Type B pancreatic cell (in vitro differentiated cells): ENCODE measurements around the gene TIMM44. TPM values are rescaled to one million over a fixed set of nuclear protein-coding genes. Genes with fewer than 3 reads are reported as not detected.

Experiments used
- DNase-seq: peaks from one replicate; pipeline ENCODE4 v3.0.0; 2021; ENCODE audit warnings: mixed read lengths; ENCODE audit not compliant: unreplicated experiment; ENCODE audit errors: extremely low spot score
- H3K27ac Mint-ChIP-seq: 2 replicates; pipeline ENCODE4 v1.8.0; 2021; ENCODE audit warnings: mild to moderate bottlenecking, mixed read lengths
- H3K27me3 Mint-ChIP-seq: 2 replicates; pipeline ENCODE4 v1.8.0; 2021; ENCODE audit warnings: mixed read lengths
- H3K36me3 Mint-ChIP-seq: 2 replicates; pipeline ENCODE4 v1.8.0; 2021; ENCODE audit warnings: mixed read lengths
- H3K4me1 Mint-ChIP-seq: one replicate; pipeline ENCODE4 v1.8.0; 2021; ENCODE audit warnings: mixed read lengths; ENCODE audit not compliant: unreplicated experiment
- H3K4me3 Mint-ChIP-seq: 2 replicates; pipeline ENCODE4 v1.8.0; 2021; ENCODE audit warnings: mild to moderate bottlenecking, mixed read lengths
- H3K9me3 Mint-ChIP-seq: 2 replicates; pipeline ENCODE4 v1.8.0; 2021; ENCODE audit warnings: mixed read lengths
- total RNA-seq: library from RNA; stranded (reverse); gene quantifications from 2 replicates; pipeline ENCODE4 v1.2.1, GENCODE V29; 2021; ENCODE audit warnings: low replicate concordance
- TF ChIP-seq, protein P1 (sequence below): fragments of 200-600 bp; sonication (generic); conservative IDR thresholded peaks from 2 replicates; pipeline ENCODE4 v1.5.0; 2021; ENCODE audit warnings: antibody characterized with exemption, mild to moderate bottlenecking

Gene TIMM44
- total RNA-seq, 1 donor from 2014 or later = 80.4 TPM

DNA sequence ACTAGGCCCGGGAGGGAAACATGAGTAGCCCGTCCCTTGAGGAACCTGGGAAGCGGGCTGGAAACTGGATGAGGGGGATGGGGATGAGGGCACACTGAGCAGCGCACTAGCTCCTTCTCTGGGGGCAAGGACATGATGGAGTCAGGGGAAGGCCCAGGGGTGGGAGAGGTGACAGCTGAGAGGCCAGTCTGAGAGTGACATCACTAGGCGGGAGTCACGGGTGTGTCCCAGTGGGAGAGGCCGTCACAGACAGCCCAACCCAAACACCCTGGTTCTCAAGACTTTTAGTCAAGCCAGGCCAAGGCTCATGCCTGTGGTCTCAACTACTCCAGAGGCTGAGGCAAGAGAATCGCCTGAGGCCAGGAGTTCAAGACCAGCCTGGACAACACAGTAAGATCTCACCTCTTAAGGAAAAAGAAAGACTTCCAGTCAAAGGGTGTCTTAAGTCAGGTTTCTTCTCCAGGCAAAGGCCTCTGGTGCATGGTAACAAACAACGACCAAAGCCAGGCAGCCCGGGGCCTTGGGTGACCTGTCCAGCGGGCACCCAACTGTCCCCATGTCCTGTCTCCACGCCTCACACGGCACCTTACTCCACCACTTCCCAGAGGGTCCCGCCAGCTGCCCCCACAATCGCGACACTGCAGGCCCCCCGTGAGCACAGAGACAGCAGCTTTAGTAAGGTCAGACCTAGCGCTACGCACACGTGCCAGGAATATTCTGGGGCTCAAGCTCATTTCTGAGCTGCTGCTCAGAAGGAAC, 25.5 kb upstream of the TIMM44 start:
- Mint-ChIP-seq H3K4me3 (no peak overlapping the region), H3K4me1 (peaks cover 6% of the 10 kb centered on the region), H3K9me3 (no peaks in the 10 kb centered on the region), H3K36me3 (peaks cover 18% of the 10 kb centered on the region), H3K27me3 (no peaks in the 10 kb centered on the region), H3K27ac (no peak overlapping the region)
- TF ChIP-seq, protein P1, sequence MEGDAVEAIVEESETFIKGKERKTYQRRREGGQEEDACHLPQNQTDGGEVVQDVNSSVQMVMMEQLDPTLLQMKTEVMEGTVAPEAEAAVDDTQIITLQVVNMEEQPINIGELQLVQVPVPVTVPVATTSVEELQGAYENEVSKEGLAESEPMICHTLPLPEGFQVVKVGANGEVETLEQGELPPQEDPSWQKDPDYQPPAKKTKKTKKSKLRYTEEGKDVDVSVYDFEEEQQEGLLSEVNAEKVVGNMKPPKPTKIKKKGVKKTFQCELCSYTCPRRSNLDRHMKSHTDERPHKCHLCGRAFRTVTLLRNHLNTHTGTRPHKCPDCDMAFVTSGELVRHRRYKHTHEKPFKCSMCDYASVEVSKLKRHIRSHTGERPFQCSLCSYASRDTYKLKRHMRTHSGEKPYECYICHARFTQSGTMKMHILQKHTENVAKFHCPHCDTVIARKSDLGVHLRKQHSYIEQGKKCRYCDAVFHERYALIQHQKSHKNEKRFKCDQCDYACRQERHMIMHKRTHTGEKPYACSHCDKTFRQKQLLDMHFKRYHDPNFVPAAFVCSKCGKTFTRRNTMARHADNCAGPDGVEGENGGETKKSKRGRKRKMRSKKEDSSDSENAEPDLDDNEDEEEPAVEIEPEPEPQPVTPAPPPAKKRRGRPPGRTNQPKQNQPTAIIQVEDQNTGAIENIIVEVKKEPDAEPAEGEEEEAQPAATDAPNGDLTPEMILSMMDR = no peak
- no peak for DNase-seq

DNA sequence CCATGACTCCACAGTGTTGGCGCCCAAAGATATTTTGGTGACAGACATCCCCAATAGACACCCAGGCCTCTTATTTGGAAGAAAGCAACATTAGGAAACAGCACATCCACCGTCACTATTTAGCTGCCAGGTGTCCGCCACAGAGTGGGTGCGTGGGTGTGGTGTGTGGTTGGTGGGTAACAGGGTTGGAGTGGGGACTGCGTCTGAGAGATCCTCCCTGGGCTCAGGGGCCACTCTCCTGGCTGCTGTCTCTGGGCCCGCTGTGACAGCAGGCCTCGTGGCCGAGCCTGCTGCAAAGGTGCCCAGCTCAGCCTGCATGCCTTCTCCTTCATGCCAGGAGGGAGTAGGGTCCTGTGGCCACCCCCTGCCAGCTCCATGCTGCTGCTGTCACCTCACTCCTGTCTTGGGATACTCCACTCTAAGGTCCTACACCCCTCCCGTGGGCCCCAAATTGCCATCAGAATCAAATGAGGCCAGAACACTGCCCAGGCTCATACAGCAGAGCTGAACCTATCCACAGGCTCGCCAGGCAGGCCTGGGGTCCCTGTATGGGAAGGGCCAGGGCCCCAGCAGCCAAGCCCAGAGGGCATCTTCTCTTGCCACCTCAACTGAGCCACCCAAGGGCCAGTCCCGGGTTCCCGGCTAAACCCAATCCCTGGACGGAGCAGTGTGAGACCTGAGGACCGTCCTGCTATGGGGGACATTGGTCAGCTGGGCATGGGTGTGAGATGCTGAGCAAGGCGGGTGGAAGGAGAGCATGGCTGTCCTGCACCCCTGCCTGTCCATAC, 24.7 kb upstream of the TIMM44 start:
- no peaks in the 10 kb centered on the region for H3K27me3 Mint-ChIP-seq
- peaks cover 6% of the 10 kb centered on the region for H3K4me1 Mint-ChIP-seq
- TF ChIP-seq, protein P1 = no peak
- no peak overlapping the region for H3K4me3 Mint-ChIP-seq
- H3K27ac Mint-ChIP-seq = no peak overlapping the region
- no peaks in the 10 kb centered on the region for H3K9me3 Mint-ChIP-seq
- H3K36me3 Mint-ChIP-seq = peaks cover 14% of the 10 kb centered on the region
- DNase-seq = no peak

DNA sequence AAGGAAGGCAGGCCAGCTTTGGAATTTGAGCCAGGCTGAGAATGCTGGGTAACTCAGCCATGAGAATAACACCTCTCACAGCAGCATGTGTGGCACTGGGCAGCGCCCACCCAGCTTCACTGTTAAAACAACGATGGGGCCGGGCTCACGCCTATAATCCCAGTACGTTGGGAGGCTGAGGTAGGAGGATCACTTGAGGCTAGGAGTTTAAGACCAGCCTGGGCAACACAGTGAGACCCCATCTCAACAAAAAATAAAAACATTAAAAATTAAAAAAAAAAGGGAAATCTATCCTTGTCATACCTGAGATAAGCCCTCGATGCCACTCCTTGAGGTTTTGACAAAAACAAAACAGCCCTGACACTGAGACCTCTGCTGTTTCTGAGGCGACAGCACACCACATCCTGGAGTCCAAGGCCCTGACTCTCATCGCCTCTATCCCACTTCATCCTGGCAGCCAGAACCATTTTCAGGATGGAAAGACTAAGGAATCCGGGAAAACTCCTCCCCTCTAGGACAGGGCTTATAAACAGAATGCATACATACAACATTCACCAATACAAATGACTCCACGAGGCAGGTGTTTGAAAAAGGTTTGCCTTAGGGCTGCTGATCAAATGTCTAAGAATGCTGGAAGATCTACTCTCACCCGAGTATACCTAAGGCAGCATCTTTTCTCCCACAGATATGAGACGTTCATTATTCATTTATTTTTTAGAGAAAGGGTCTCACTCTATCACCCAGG, 22.6 kb upstream of the TIMM44 start:
- TF ChIP-seq, protein P1 = no peak
- peak overlapping the region; percentile 95 for H3K27ac Mint-ChIP-seq

GRCh38 chr19:7965259-7965841, 21.9 kb upstream of the TIMM44 start:
- no peaks in the 10 kb centered on the region for H3K27me3 Mint-ChIP-seq
- peaks cover 23% of the 10 kb centered on the region for H3K36me3 Mint-ChIP-seq
- peaks cover 6% of the 10 kb centered on the region for H3K4me1 Mint-ChIP-seq
- TF ChIP-seq, protein P1 = no peak
- no peaks in the 10 kb centered on the region for H3K9me3 Mint-ChIP-seq
- DNase-seq = no peak
- H3K4me3 Mint-ChIP-seq = peak overlapping the region; percentile 64
- H3K27ac Mint-ChIP-seq = peak overlapping the region; percentile 89

More for the DNA sequence above, 22.6 kb upstream of the TIMM44 start:
- peak overlapping the region; percentile 40 for H3K4me3 Mint-ChIP-seq
- H3K27me3 Mint-ChIP-seq = no peaks in the 10 kb centered on the region
- peaks cover 23% of the 10 kb centered on the region for H3K36me3 Mint-ChIP-seq
- DNase-seq = no peak
- H3K4me1 Mint-ChIP-seq = peaks cover 6% of the 10 kb centered on the region
- no peaks in the 10 kb centered on the region for H3K9me3 Mint-ChIP-seq

GRCh38 chr19:7963566-7963965, 20.1 kb upstream of the TIMM44 start:
- H3K4me3 Mint-ChIP-seq = no peak overlapping the region
- no peak for DNase-seq
- no peaks in the 10 kb centered on the region for H3K9me3 Mint-ChIP-seq
- H3K4me1 Mint-ChIP-seq = peaks cover 6% of the 10 kb centered on the region
- no peak overlapping the region for H3K27ac Mint-ChIP-seq
- H3K27me3 Mint-ChIP-seq = no peaks in the 10 kb centered on the region
- peaks cover 23% of the 10 kb centered on the region for H3K36me3 Mint-ChIP-seq
- TF ChIP-seq, protein P1 = no peak
